GM18502 (cell line): Measurements from ENCODE around the gene MTOR.
A peak's percentile ranks its signal among the peaks of the same experiment; 100 is the strongest.
"Not testable (repeated sequence)": the region's sequence is repeated elsewhere in the genome, so short reads cannot be mapped to it uniquely, and the experiment has no call there.

ENCODE experiments used
- ATAC-seq: cut with Tn5 transposase; IDR thresholded peaks from one replicate; pipeline ENCODE4 v1.9.1; 2021; ENCODE audit warnings: mild to moderate bottlenecking; ENCODE audit not compliant: unreplicated experiment, poor library complexity

The MTOR gene

GRCh38 chr1:11129649-11130390 is 132.5 kb downstream of the MTOR start:
- ATAC-seq, result no peak

GRCh38 chr1:11126569-11126968 is 135.8 kb downstream of the MTOR start:
- ATAC-seq, result no peak

DNA sequence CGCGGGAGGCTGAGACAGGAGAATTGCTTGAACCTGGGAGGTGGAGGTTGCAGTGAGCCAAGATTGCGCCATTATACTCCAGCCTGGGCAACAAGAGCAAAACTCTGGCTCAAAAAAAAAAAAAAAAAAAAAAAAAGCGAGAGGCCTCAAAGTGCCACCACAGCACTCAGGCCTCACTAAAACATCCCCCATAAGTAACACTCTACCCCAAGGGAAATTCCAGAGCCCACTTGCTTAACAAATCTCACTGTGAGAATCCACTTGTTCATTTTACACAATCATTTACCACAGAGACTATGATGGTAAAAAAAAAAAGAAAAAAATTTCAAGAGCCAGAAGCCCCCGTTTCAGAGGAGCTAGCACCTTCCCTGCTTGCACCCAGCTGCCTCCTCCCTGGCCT is 136.4 kb downstream of the MTOR start:
- ATAC-seq, result no peak

GRCh38 chr1:11124965-11125364 is 137.4 kb downstream of the MTOR start:
- no peak for ATAC-seq

DNA sequence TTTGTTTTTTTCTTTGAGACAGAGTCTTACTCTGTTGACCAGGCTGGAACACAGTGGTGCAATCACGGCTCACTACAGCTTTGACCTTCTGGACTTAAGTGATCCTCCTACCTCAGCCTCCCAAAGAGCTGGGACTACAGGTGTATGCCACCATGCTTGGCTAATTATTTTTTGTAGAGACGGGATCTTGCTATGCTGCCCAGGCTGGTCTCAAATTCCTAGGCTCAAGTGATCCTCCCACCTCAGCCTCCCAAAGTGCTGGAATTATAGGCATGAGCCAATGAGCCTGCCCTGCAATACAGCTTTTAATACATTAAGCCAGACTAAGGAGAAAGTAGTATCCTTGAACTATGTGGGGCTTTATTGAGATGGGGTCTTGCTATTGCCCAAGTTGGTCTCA is 146.0 kb downstream of the MTOR start:
- no peak for ATAC-seq

- ATAC-seq, result no peak
These were observed 147.4 kb downstream of the MTOR start for GRCh38 chr1:11114966-11115365.

GRCh38 chr1:11109047-11109760 is 153.1 kb downstream of the MTOR start:
- ATAC-seq, result no peak

DNA sequence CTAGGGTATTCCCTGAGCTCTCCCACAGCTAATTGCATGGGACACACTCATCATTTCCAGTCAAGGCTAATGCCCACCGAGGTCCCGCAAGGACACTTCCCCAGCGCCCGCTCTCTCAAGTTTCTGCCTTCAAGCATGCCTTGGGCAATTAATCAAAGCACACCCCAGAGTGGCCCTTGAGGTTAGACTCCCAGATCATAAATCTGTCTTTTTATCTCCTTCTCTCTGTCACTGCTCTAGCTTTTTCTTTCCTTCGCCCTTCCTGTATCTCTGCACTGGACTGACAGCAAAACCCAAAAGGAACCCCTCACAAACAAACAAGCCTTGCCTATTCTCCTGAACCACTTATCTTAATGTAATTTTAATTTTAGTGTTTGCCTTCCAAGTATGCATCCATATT is 154.8 kb downstream of the MTOR start:
- no peak for ATAC-seq

- no peak for ATAC-seq
These were observed 156.8 kb downstream of the MTOR start for GRCh38 chr1:11105586-11105985.

DNA sequence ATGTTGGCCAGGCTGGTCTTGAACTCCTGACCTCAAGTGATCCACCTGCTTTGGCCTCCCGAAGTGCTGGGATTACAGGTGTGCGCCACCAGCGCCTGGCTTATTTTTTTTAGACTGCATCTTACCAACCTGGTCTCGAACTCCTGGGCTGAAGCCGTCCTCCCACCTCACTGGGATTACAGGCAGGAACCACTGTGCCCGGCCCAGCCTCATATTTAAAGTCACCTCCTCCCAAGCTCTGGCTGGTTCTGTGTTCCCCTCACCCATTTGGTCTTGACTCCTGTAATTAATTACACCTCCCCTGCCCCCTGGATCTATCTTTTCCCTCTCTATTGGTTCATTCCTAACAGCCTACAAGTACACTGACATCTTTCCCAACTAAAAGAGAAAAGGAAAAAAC is 161.0 kb downstream of the MTOR start:
- no peak for ATAC-seq

- ATAC-seq, result not testable (repeated sequence)
These were observed 161.5 kb downstream of the MTOR start for GRCh38 chr1:11100806-11101205.

- ATAC-seq, result no peak
These were observed 162.2 kb downstream of the MTOR start for GRCh38 chr1:11100149-11100493.

DNA sequence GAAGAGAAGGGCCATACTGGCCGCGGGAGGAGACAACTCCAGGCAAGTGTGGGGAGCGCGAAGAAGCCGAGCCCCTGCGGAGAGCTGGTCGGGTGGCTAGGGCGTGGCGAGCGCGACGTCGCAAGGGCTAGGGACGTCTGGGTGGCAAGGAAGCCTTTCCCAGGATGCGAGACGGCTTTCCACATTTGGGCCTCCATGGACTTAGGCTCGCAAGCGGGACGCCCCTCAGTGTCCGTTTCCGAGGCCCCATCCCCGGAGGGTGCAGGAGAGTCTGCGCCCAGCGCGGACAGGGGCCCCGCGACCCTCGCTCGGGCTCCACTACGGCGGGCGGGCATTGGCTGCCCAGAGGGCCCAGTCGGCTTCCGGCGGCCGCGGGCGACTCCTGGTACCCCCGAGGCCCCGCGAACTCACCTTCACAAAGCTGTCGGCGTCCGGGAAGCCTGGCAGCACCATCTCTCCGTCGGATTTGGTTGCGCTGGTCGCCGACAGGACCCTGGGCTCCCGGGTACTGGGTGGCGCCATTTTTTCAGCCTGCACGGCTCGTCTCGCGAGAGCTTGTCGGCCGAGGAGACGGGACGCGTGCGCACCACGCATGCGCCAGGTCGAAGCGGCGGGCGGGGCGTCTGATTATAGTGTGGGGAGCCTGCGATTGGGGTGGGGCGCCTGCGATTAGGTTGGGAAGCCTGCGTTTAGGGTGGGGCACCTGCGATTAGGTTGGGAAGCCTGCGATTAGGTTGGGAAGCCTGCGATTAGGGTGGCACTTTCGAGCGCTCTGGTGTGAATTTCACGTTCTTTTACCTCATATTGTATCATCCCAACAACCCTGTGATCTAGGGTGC is 162.8 kb downstream of the MTOR start, which contains the start of gene EXOSC10:
Gene EXOSC10, minus strand, starts transcription at position 560 of the 839 bp plus-strand sequence. Its CDS starts 38 bp downstream, at position 522.
- peak; percentile 91 for ATAC-seq

- ATAC-seq, result no peak
These were observed 163.4 kb downstream of the MTOR start for GRCh38 chr1:11098931-11099309.

DNA sequence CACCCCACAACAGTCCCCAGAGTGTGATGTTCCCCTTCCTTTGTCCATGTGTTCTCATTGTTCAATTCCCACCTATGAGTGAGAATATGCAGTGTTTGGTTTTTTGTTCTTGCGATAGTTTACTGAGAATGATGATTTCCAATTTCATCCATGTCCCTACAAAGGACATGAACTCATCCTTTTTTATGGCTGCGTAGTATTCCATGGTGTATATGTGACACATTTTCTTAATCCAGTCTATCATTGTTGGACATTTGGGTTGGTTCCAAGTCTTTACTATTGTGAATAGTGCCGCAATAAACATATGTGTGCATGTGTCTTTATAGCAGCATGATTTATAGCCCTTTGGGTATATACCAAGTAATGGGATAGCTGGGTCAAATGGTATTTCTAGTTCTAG is 178.6 kb downstream of the MTOR start:
- ATAC-seq, result not testable (repeated sequence)

GRCh38 chr1:11080931-11081330 is 181.4 kb downstream of the MTOR start:
- no peak for ATAC-seq

- ATAC-seq, result no peak
These were observed 183.7 kb downstream of the MTOR start for GRCh38 chr1:11078631-11079030.

GRCh38 chr1:11073398-11073797 is 189.0 kb downstream of the MTOR start:
- not testable (repeated sequence) for ATAC-seq

GRCh38 chr1:11072216-11072917 is 190.0 kb downstream of the MTOR start:
- ATAC-seq, result no peak

GRCh38 chr1:11071463-11072215 is 190.7 kb downstream of the MTOR start:
- no peak for ATAC-seq
